ENCODE data around the gene IFT20. TPM values are rescaled to one million over a fixed set of nuclear protein-coding genes. Genes with fewer than 3 reads are reported as not detected.

The IFT20 gene
- total RNA-seq, 2 experiments from 2014 or later = 20.5 to 22.3 TPM

DNA sequence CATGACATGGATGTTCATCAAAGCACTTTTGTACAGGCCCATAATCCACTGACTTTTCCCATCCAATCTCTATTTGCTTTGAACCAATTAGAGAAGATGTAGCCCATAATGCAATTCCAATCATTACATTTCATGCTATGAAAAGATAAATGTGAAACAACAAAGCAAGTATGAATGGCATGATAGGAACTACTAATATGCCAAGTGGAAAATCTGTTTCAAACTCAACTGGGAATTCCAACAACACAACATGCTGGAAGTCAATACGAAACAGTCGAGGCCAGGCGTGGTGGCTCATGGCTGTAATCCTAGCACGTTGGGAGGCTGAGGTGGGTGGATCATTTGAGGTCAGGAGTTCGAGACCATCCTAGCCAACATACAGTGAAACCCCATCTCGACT lies 55.9 kb downstream of the IFT20 start:
- no peak overlapping the region for H3K4me3 Mint-ChIP-seq
- CTCF ChIA-PET = interaction anchor here (0.7 kb wide), 1 partner anchor 28 kb away, joined by 3 read pairs; no protein-coding TSS in a partner anchor
- POLR2A ChIA-PET = no interaction called here
- DNase-seq = no peak
- peaks cover 13% of the 10 kb centered on the region for H3K4me1 Mint-ChIP-seq
- peaks cover 67% of the 10 kb centered on the region for H3K27me3 Mint-ChIP-seq
- no peak overlapping the region for H3K27ac Mint-ChIP-seq
- no peaks in the 10 kb centered on the region for H3K36me3 Mint-ChIP-seq (ENCODE audit: low read depth)
- H3K9me3 Mint-ChIP-seq = no peaks in the 10 kb centered on the region

Small RNA genes within 50 kb of the gene (microRNA-seq; reads per million reads assigned to microRNA genes)
- gene MIR4723 (ENCODE audit: borderline microRNAs expressed, borderline replicate concordance) = 0.84 reads per million

Other genes with a start within 250 kb of the IFT20 start
- 10 to 100 TPM; 24.4 to 34.8 TPM for gene TMEM97, start 16.3 kb downstream of the IFT20 start, total RNA-seq
- 10 to 100 TPM; 21.0 to 22.0 TPM for gene TNFAIP1, start 289 bp upstream of the IFT20 start, total RNA-seq
- 10 to 100 TPM; 61.6 to 67.7 TPM for gene POLDIP2, start 22.1 kb upstream of the IFT20 start, total RNA-seq
- gene SEBOX, start 29.7 kb upstream of the IFT20 start, total RNA-seq = not detected
- under 1 TPM; 0.08 to 0.12 TPM for gene VTN, start 34.8 kb upstream of the IFT20 start, total RNA-seq
- 10 to 100 TPM; 17.7 to 20.4 TPM for gene SARM1, start 36.2 kb upstream of the IFT20 start, total RNA-seq
- 1 to 10 TPM in 1 of 2 experiments, under 1 TPM in 1; 0.74 to 1.5 TPM for gene SLC46A1, start 70.7 kb upstream of the IFT20 start, total RNA-seq
- gene SLC13A2, start 138.2 kb upstream of the IFT20 start, total RNA-seq = not detected
- not detected for gene FOXN1, start 170.9 kb upstream of the IFT20 start, total RNA-seq
- gene UNC119, start 217.2 kb upstream of the IFT20 start, total RNA-seq = 10 to 100 TPM; 38.6 to 46.6 TPM
- gene PIGS, start 236.1 kb upstream of the IFT20 start, total RNA-seq = 10 to 100 TPM; 61.7 to 62.6 TPM
- 10 to 100 TPM; 61.4 to 63.4 TPM for gene ALDOC, start 241.4 kb upstream of the IFT20 start, total RNA-seq